GM21423 (cell line): ENCODE measurements around the gene RPL39.
"Not testable (repeated sequence)": the region's sequence is repeated elsewhere in the genome, so short reads cannot be mapped to it uniquely, and the experiment has no call there.

Experiments used
- ATAC-seq: cut with Tn5 transposase; IDR thresholded peaks from one replicate; pipeline ENCODE4 v1.9.1; 2021; ENCODE audit warnings: mild to moderate bottlenecking, moderate library complexity; ENCODE audit not compliant: unreplicated experiment

Gene RPL39

GRCh38 chrX:119763836-119764387, 27.5 kb downstream of the RPL39 start:
- no peak for ATAC-seq

- ATAC-seq, result no peak
Measured at GRCh38 chrX:119763181-119763580, 28.2 kb downstream of the RPL39 start.

- ATAC-seq, result no peak
Measured at GRCh38 chrX:119762718-119763117, 28.7 kb downstream of the RPL39 start.

DNA sequence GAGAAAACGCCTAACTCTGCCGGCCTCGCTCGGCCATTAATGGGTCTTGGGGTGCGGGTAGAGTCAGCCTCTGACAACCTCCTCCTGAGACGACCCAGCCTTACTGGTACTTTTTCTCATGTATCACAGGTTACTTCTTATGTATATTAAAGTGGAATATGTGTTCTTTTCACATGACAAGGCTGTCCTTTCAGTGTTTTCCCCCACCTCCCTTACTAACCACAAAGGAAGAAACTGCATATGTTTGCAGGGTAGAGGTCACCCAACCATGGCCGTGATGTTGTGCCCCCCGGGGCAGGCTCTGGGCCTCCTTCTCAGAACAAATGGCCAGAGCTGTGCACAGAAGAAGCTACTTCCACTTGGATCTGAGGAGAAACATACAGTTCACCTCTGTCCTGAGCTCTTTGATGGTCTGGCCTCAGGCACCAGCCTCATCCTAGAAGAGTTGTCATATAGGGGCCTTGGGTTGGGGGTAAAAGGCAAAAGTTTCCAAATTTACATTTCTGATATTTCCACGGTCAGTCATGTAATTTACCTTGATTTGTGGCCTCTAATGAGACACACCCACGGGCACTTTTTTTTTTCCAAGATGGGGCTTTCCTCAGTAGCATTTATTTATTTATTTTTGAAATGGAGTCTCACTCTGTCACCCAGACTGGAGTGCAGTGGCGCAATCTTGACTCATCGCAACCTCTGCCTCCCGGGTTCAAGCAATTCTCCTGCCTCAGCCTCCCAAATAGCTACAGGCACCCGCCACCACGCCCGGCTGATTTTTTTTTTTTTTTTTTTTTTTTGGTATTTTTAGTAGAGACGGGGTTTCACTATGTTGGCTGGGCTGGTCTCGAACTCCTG, 31.2 kb downstream of the RPL39 start:
- ATAC-seq, result no peak

- no peak for ATAC-seq
Measured at GRCh38 chrX:119759248-119759766, 32.1 kb downstream of the RPL39 start.

- ATAC-seq, result no peak
Measured at GRCh38 chrX:119758731-119759247, 32.6 kb downstream of the RPL39 start.

- ATAC-seq, result no peak
Measured at GRCh38 chrX:119757979-119758730, 33.3 kb downstream of the RPL39 start, which contains the start of gene SOWAHD. Gene SOWAHD (plus strand): TSS chrX:119758588. CDS start chrX:119758668, 80 bp downstream.

DNA sequence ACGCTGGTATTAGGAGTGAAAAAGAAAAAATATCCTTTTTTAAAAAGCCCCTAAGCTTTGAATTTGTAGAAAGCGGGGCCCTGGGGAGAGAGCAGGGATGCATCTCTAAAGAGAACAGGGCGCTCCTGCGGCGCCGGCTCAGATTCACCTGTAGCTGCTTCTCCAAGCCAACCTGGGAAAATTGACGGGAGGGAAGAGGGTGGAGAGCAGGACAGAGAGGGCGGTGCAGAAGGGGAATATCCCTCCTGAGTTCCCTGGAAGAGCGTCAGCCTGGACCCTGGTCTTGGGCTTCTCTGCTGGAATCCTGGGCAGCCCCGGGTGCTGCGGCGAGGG, 33.8 kb downstream of the RPL39 start:
- ATAC-seq, result no peak

- no peak for ATAC-seq
Measured at GRCh38 chrX:119756926-119757635, 34.3 kb downstream of the RPL39 start.

GRCh38 chrX:119755981-119756533, 35.4 kb downstream of the RPL39 start:
- peak; percentile 62 for ATAC-seq

- ATAC-seq, result no peak
Measured at GRCh38 chrX:119753639-119754257, 37.7 kb downstream of the RPL39 start.

GRCh38 chrX:119753001-119753400, 38.4 kb downstream of the RPL39 start:
- no peak for ATAC-seq

DNA sequence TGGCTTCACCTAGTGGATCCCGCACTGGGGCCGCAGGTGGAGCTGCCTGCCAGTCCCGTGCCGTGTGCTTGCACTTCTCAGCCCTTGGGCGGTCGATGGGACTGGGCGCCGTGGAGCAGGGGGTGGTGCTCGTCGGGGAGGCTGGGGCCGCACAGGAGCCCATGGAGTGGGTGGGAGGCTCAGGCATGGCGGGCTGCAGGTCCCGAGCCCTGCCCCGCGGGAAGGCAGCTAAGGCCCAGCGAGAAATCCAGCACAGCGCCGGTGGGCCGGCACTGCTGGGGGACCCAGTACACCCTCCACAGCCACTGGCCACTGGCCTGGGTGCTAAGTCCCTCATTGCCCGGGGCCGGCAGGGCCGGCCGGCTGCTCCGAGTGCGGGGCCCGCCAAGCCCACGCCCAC, 40.7 kb downstream of the RPL39 start:
- ATAC-seq, result not testable (repeated sequence)

DNA sequence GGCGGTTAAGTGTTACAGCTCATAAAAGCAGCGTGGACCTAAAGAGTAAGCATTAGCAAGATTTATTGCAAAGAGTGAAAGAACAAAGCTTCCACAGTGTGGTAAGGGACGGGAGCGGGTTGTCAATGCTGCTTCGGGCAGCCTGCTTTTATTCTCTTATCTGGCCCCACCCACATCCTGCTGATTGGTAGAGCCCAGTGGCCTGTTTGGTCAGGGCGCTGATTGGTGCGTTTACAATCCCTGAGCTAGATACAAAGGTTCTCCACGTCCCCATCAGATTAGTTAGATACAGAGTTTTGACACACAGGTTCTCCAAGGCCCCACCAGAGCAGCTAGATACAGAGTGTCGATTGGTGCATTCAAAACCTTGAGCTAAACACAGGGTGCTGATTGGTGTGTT, 41.3 kb downstream of the RPL39 start:
- not testable (repeated sequence) for ATAC-seq

DNA sequence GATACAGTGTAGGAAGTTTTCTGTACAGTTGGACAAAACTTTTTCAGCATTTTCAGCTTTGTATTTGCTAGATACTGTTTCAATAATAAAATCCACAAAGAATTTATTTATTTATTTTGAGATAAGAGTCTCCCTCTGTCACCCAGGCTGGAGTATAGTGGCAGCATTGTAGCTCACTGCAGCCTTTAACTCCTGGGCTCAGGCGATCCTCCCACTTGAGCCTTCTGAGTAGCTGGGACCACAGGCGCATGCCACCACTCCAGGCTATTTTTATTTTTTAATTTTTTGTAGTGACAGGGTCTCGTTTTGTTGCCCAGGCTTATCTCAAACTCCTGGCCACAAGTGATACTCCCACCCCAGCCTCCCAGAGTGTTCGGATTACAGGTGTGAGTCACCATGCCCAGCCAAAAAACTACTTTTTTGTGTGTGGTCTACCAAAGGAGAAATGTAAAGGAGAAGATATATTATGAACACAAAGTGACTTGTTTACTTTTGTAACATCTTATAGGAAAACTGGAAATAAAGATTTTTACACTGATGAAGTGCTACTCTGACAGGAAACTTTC, 46.1 kb downstream of the RPL39 start:
- ATAC-seq, result no peak

GRCh38 chrX:119738742-119739141, 52.7 kb downstream of the RPL39 start:
- ATAC-seq, result no peak
